ENCODE measurements around the gene KIRREL3.

Gene KIRREL3

DNA sequence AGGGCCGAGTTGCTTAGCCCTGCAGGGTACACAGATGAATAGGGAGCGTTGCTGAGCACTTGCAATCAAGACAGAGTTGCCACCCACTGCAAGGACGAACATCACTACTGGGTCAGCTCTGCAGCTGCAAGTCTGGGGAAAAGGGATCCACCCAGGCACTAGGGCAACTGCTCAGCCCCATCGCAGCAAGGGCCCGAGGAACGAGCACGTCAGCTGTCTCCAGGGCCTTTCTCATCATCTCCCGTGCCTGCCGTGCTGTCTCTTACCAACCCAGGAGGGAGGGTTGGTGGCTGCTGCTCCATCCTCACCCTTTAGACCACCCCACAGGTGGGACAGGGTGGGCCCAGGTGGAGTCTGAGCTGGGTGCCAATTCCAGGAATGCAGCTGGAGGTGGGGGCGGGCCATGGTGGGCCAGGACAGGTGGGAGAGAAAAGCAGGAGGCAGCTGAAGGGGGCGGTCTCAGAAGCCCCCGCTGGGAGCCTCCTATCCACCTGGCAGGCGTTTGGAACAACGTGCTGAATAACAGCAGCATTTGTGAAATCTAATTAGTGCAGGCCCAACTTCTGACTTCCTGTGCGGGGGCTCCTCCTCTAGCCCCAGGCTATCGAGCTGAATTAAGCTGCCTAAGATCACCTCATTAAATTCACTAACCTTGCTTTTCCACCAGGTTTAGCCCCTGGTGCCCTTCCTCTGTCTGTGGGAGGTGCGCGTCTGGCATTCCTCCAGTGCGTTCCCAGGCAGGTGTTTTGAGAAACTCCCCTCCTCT lies 392.6 kb downstream of the KIRREL3 start:
- in situ Hi-C loops (cut with HindIII; ENCODE audit: low pct_unique_long_range_greater_than_20kb, low sequenced_read_pairs) = no loop called here
- no peak for TF ChIP-seq JUND (IDR thresholded peaks at IDR 0.05; ENCODE audit: low read depth)
- DNase-seq (ENCODE audit: low read depth in 1 of 2, low spot score in 1 of 2) = no peak

GRCh38 chr11:126607374-126607773 lies 393.2 kb downstream of the KIRREL3 start:
- no peak for TF ChIP-seq JUND (IDR thresholded peaks at IDR 0.05; ENCODE audit: low read depth)
- peak; percentile 75 to 77 for DNase-seq (ENCODE audit: low read depth in 1 of 2, low spot score in 1 of 2)
- in situ Hi-C loops (cut with HindIII; ENCODE audit: low pct_unique_long_range_greater_than_20kb, low sequenced_read_pairs) = no loop called here

DNA sequence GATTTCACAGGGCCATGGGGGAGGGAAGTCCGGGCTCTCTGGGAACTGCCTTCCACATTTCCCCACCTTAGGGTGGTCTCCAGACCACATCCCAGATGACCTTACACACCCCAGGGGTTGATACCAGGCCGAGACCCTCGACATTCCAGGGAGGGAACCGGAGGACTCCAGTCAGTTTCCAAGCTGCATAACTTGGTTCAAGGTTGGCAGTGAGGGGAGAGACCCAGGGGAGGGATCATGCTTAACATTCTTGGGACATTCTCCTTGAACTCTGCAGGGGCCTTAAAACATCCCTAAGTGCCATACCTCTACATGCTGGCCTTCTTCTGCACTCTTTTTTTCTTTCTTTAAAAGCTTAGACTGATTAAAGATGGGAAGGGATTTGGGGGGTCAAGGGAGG lies 394.1 kb downstream of the KIRREL3 start:
- in situ Hi-C loops (cut with HindIII; ENCODE audit: low pct_unique_long_range_greater_than_20kb, low sequenced_read_pairs) = no loop called here
- no peak for DNase-seq (ENCODE audit: low read depth in 1 of 2, low spot score in 1 of 2)
- no peak for TF ChIP-seq JUND (IDR thresholded peaks at IDR 0.05; ENCODE audit: low read depth)

DNA sequence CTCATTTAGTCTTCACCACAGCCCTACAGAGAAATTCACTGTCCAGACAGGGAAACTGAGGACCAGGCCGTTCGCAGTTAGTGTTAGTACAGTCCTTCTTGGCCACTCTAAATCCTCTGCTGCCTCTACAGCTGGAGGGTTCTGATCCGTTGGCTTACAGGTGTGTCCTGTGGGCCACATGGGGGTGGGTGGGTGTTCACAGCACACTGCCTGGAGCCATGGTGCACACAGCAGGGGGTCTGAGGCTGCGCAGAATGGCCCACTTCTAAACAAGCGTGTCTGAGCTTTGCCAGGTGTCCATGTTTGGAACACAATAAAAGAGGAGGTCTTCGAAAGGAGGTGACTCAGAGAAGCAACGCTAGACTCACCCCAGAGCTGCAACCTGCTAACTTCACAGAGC lies 396.1 kb downstream of the KIRREL3 start:
- in situ Hi-C loops (cut with HindIII; ENCODE audit: low pct_unique_long_range_greater_than_20kb, low sequenced_read_pairs) = no loop called here
- TF ChIP-seq JUND (IDR thresholded peaks at IDR 0.05; ENCODE audit: low read depth) = no peak
- no peak for DNase-seq (ENCODE audit: low read depth in 1 of 2, low spot score in 1 of 2)

- TF ChIP-seq JUND (IDR thresholded peaks at IDR 0.05; ENCODE audit: low read depth) = no peak
- no peak for DNase-seq (ENCODE audit: low read depth in 1 of 2, low spot score in 1 of 2)
- in situ Hi-C loops (cut with HindIII; ENCODE audit: low pct_unique_long_range_greater_than_20kb, low sequenced_read_pairs) = no loop called here
These were observed 397.1 kb downstream of the KIRREL3 start for GRCh38 chr11:126603486-126603885.

DNA sequence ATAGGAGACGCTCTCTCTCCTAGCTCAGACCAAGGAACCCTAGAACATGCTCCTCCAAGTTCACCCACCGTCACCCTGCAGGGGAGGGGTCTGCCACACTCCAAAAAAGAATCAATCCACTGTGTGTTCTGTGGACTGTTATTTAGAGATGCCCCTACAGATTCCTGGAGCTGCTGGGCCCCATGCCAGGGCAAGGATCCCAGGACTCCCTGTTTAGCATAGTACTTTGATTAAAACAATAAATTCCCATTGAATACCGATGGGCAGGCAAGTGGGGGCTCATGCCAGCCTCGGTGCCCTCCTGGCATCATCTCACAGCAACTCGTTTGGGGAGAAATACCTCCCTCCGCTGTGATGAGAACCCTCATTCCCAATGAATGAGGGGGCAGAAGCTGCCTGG lies 397.6 kb downstream of the KIRREL3 start:
- TF ChIP-seq JUND (IDR thresholded peaks at IDR 0.05; ENCODE audit: low read depth) = no peak
- in situ Hi-C loops (cut with HindIII; ENCODE audit: low pct_unique_long_range_greater_than_20kb, low sequenced_read_pairs) = no loop called here
- no peak for DNase-seq (ENCODE audit: low read depth in 1 of 2, low spot score in 1 of 2)

DNA sequence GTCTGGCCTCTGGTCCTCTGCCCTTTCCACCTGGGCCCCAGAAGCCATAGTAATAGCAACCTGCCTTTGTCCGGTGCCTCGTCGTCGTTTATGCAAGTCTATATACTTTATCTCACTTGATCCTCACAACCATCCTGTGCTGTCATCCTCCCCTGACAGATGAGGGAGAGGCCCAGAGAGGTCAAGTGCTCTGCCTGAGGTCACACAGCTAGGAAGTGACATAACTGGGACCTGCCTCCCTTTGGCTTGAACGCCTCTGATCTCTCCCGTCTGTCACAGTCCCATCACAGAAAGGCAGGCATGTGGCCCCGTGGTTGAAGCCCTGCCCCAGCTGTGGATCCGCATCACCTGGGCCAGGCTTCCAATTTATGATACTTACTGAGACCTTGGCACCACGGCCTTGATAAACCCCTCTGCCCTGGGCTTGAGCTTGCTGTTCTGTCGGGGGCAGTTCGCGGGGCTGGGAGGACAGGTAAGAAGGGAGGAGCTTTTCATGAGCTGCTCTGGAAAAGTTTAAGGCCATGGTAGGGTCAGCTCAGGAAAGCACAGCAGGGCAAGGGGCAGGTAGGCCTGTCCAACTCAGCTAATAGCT lies 398.1 kb downstream of the KIRREL3 start:
- no peak for TF ChIP-seq JUND (IDR thresholded peaks at IDR 0.05; ENCODE audit: low read depth)
- in situ Hi-C loops (cut with HindIII; ENCODE audit: low pct_unique_long_range_greater_than_20kb, low sequenced_read_pairs) = no loop called here
- no peak for DNase-seq (ENCODE audit: low read depth in 1 of 2, low spot score in 1 of 2)

- no peak for TF ChIP-seq JUND (IDR thresholded peaks at IDR 0.05; ENCODE audit: low read depth)
- in situ Hi-C loops (cut with HindIII; ENCODE audit: low pct_unique_long_range_greater_than_20kb, low sequenced_read_pairs) = no loop called here
- no peak for DNase-seq (ENCODE audit: low read depth in 1 of 2, low spot score in 1 of 2)
These were observed 398.9 kb downstream of the KIRREL3 start for GRCh38 chr11:126601550-126602215.

DNA sequence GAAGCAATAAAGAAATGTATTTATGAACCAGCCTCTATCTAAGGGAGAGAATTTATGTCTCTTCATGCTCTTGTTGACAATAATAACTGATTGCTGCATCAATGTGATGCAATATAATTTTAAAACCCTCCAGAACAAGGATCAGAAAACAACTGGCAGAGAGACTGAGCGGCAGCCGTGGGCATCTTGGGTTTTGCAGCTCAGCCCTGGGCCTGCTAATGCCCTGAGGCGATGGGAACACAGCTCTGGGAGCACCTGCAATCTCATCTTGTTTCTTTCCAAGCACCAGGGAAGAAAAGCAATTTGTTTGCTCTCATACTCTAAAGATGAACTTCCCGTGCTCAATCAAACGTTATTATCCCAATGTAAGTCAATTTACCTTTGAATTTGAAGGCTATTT lies 399.4 kb downstream of the KIRREL3 start:
- in situ Hi-C loops (cut with HindIII; ENCODE audit: low pct_unique_long_range_greater_than_20kb, low sequenced_read_pairs) = no loop called here
- DNase-seq (ENCODE audit: low read depth in 1 of 2, low spot score in 1 of 2) = no peak

GRCh38 chr11:126599217-126599897 lies 401.2 kb downstream of the KIRREL3 start:
- in situ Hi-C loops (cut with HindIII; ENCODE audit: low pct_unique_long_range_greater_than_20kb, low sequenced_read_pairs) = no loop called here
- DNase-seq (ENCODE audit: low read depth in 1 of 2, low spot score in 1 of 2) = no peak
- TF ChIP-seq JUND (IDR thresholded peaks at IDR 0.05; ENCODE audit: low read depth) = no peak

More for the DNA sequence above, 399.4 kb downstream of the KIRREL3 start:
- no peak for TF ChIP-seq JUND (IDR thresholded peaks at IDR 0.05; ENCODE audit: low read depth)

- no peak for TF ChIP-seq JUND (IDR thresholded peaks at IDR 0.05; ENCODE audit: low read depth)
- in situ Hi-C loops (cut with HindIII; ENCODE audit: low pct_unique_long_range_greater_than_20kb, low sequenced_read_pairs) = no loop called here
- DNase-seq (ENCODE audit: low read depth in 1 of 2, low spot score in 1 of 2) = no peak
These were observed 402.0 kb downstream of the KIRREL3 start for GRCh38 chr11:126598344-126599216.

- no peak for DNase-seq (ENCODE audit: low read depth in 1 of 2, low spot score in 1 of 2)
- in situ Hi-C loops (cut with HindIII; ENCODE audit: low pct_unique_long_range_greater_than_20kb, low sequenced_read_pairs) = no loop called here
- TF ChIP-seq JUND (IDR thresholded peaks at IDR 0.05; ENCODE audit: low read depth) = no peak
These were observed 403.5 kb downstream of the KIRREL3 start for GRCh38 chr11:126597041-126597440.

Measured in T47D (cell line).